MM.1S (cell line): Measurements from ENCODE around the gene CBFA2T3.

Source experiments
- DNase-seq: peaks from one replicate; pipeline ENCODE4 v3.0.0-alpha.2; 2015
- H2AFZ ChIP-seq: fragments of 300-600 bp; sonication (generic); 2 replicates; pipeline ENCODE4 v1.6.0; 2016; ENCODE audit warnings: antibody characterized with exemption, low read length
- H3F3A ChIP-seq: fragments of 300-600 bp; sonication (generic); 2 replicates; pipeline ENCODE4 v1.6.1; 2016; ENCODE audit warnings: mild to moderate bottlenecking, antibody characterized with exemption, low read length, moderate library complexity, mixed read lengths; ENCODE audit not compliant: insufficient read depth
- H3K27ac ChIP-seq: fragments of 300-600 bp; sonication (generic); 2 replicates; pipeline ENCODE4 v1.5.1; 2016; ENCODE audit warnings: mild to moderate bottlenecking, low read length
- H3K27me3 ChIP-seq: fragments of 300-600 bp; sonication (generic); replicated peaks from 2 replicates; pipeline ENCODE4 v1.6.0; 2016; ENCODE audit warnings: low read length; ENCODE audit not compliant: insufficient read depth
- H3K36me3 ChIP-seq: fragments of 300-600 bp; sonication (generic); replicated peaks from 2 replicates; pipeline ENCODE4 v1.6.1; 2016; ENCODE audit warnings: mild to moderate bottlenecking, low read length, mixed read lengths; ENCODE audit not compliant: insufficient read depth
- H3K4me1 ChIP-seq: fragments of 300-600 bp; sonication (generic); 2 replicates; pipeline ENCODE4 v1.6.1; 2016; ENCODE audit warnings: low read length, mixed read lengths
- H3K4me2 ChIP-seq: fragments of 300-600 bp; sonication (generic); 2 replicates; pipeline ENCODE4 v1.6.0; 2016; ENCODE audit warnings: low read depth, low read length
- H3K4me3 ChIP-seq: fragments of 300-600 bp; sonication (generic); 2 replicates; pipeline ENCODE4 v1.5.1; 2016; ENCODE audit warnings: low read length, mixed read lengths
- H3K79me2 ChIP-seq: fragments of 300-600 bp; sonication (generic); 2 replicates; pipeline ENCODE4 v1.6.1; 2016; ENCODE audit warnings: mixed run types, low read length, mixed read lengths
- H3K9ac ChIP-seq: fragments of 300-600 bp; sonication (generic); 2 replicates; pipeline ENCODE4 v1.6.1; 2016; ENCODE audit warnings: low read length, mixed read lengths
- H3K9me2 ChIP-seq: fragments of 300-600 bp; sonication (generic); replicated peaks from 2 replicates; pipeline ENCODE4 v1.6.1; 2016; ENCODE audit warnings: mild to moderate bottlenecking, low read length, mixed read lengths; ENCODE audit not compliant: insufficient read depth
- H3K9me3 ChIP-seq: fragments of 300-600 bp; sonication (generic); replicated peaks from 2 replicates; pipeline ENCODE4 v1.6.1; 2016; ENCODE audit warnings: mild to moderate bottlenecking, low read length, mixed read lengths; ENCODE audit not compliant: insufficient read depth
- H4K20me1 ChIP-seq: fragments of 300-600 bp; sonication (generic); 2 replicates; pipeline ENCODE4 v1.6.1; 2016; ENCODE audit warnings: mild to moderate bottlenecking, low read length, moderate library complexity, mixed read lengths; ENCODE audit not compliant: insufficient read depth
- EZH2 ChIP-seq: fragments of 300-600 bp; sonication (generic); optimal IDR thresholded peaks from 2 replicates; pipeline ENCODE3; 2017; ENCODE audit warnings: low read depth, mild to moderate bottlenecking, antibody characterized with exemption, low read length, mixed read lengths
- EZH2phosphoT487 ChIP-seq: fragments of 300-600 bp; sonication (generic); IDR thresholded peaks from 2 replicates; pipeline ENCODE4 v1.6.1; 2018; ENCODE audit warnings: antibody characterized with exemption, low read length
- TF ChIP-seq, protein P1 (sequence below): fragments of 300-600 bp; sonication (generic); IDR thresholded peaks from 2 replicates; pipeline ENCODE4 v1.5.1; 2016; ENCODE audit warnings: antibody characterized with exemption, low read length, mixed read lengths

CBFA2T3 gene

DNA sequence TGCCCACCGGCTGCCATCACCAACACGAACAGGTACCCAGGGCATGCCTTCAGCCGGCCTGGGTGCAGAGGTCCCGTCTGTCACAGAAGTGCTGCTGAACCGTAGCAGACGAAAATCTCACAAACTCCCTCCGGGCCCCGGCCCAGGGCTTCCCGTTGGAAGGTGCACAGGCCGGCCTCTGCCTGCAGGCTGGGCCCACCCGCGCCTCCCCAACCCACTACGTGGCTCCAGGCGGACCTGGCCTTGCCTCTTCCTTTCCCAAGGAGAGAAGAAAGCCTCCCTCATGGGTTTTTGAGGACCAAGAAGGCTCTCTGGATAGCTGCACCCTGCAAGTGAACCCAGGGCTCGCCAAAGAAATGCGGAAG lies 65.1 kb downstream of the CBFA2T3 start:
- Histone ChIP-seq H3K4me3 (no peak overlapping the region), H3K4me2 (no peak overlapping the region), H3K4me1 (no peaks in the 10 kb centered on the region), H3K9me2 (no peaks in the 10 kb centered on the region), H3K9me3 (no peaks in the 10 kb centered on the region), H3K9ac (no peak overlapping the region), H3K79me2 (peaks cover 78% of the 10 kb centered on the region), H3K27me3 (no peaks in the 10 kb centered on the region), H2AFZ (no peak overlapping the region), H3K27ac (no peak overlapping the region), H3K36me3 (no peaks in the 10 kb centered on the region), H3F3A (no peaks in the 10 kb centered on the region), H4K20me1 (no peaks in the 10 kb centered on the region)
- no peak for TF ChIP-seq EZH2phosphoT487
- DNase-seq, result no peak

DNA sequence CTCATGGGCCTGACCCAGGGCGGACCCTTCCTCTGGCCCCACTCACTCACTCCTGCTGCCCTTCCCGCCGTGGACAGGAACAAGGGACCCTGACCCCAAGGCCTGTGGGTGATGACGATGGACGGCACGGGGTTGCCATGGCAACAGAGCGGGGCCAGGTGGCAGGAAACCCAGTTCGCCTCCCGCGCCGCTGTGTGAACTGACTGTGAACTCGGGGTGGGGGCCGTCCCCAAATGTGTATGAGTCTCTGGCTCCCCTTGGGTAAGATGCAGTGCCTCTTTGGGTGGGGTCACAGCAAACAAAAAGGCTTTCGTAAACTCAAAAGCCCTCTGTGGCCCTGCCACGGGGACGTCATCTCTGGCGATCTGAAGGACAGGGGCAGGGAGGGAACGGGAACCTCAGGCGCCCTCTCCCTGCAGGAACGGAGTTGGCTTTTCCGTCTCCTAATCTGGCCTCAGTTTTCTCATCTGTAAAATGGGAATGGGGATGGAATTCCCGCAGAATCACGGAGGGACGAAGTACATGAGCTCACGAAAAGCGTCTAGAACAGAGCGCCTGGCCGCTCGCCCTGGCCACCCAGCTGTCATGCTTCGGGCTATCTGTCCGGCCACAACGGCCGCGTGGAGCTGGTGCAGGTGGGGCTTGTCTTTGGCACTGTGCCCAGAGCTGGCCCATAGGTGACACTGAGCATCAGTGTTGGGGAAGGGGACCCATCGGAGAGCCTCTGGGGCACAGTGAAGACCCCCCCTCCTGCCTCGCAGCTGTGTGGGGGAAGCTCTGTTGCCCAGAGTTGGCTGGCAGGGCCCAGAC lies 65.7 kb downstream of the CBFA2T3 start:
- peaks cover 83% of the 10 kb centered on the region for H3K79me2 ChIP-seq

DNA sequence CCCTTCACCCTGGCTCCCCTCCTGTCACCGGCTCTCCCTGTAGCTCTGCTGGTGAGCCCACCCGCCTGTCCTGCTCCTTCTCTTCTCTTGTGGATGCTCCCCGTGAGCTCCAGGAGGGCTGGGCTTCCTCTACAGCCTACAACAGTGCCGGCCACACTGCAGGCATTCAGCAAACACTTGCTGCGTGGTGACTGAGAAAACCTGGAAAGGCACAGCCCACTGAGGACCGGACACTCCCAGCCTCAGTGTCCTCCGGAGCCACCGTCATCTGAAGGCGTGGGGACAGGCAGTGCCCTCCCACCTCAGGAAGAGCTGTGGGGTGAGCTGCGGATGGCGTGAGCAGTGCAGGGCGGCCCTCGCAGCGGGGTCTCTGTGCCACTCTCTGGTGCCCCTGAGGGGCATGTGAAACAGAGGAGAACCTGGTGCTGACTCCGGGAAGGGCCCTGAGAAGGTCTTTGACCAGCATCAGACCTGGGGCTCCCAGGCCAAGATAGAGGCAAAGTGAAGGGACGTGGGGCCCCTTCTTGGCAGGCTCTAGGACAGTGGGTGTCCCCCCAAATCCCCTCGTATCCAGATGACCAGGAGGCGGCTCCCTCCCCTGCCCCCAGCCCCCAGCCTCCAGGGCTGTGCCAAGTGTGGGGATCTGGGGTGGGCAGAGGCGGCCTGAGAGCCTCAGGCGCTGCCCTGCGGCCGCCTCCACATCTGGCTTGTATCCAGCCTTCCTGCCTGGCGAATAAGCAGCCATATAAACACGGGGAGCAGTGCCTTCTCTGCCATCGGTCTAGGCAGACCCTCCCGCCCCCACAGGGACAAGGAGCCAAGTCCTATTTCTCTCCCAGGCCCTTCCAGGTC lies 66.5 kb downstream of the CBFA2T3 start:
- Histone ChIP-seq H2AFZ (no peak overlapping the region), H3K27me3 (no peaks in the 10 kb centered on the region), H3K4me3 (no peak overlapping the region), H3K36me3 (no peaks in the 10 kb centered on the region), H3K4me1 (no peaks in the 10 kb centered on the region), H3K9me3 (no peaks in the 10 kb centered on the region), H4K20me1 (no peaks in the 10 kb centered on the region), H3K9ac (no peak overlapping the region), H3F3A (no peaks in the 10 kb centered on the region), H3K79me2 (peaks cover 83% of the 10 kb centered on the region), H3K9me2 (no peaks in the 10 kb centered on the region), H3K4me2 (no peak overlapping the region), H3K27ac (no peak overlapping the region)
- TF ChIP-seq EZH2, result no peak
- TF ChIP-seq, protein P1, sequence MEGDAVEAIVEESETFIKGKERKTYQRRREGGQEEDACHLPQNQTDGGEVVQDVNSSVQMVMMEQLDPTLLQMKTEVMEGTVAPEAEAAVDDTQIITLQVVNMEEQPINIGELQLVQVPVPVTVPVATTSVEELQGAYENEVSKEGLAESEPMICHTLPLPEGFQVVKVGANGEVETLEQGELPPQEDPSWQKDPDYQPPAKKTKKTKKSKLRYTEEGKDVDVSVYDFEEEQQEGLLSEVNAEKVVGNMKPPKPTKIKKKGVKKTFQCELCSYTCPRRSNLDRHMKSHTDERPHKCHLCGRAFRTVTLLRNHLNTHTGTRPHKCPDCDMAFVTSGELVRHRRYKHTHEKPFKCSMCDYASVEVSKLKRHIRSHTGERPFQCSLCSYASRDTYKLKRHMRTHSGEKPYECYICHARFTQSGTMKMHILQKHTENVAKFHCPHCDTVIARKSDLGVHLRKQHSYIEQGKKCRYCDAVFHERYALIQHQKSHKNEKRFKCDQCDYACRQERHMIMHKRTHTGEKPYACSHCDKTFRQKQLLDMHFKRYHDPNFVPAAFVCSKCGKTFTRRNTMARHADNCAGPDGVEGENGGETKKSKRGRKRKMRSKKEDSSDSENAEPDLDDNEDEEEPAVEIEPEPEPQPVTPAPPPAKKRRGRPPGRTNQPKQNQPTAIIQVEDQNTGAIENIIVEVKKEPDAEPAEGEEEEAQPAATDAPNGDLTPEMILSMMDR, result no peak
- no peak for TF ChIP-seq EZH2phosphoT487
- no peak for DNase-seq

More for the DNA sequence above, 65.7 kb downstream of the CBFA2T3 start:
- no peak overlapping the region for H3K4me3 ChIP-seq
- no peak overlapping the region for H2AFZ ChIP-seq
- no peaks in the 10 kb centered on the region for H3F3A ChIP-seq
- no peaks in the 10 kb centered on the region for H3K36me3 ChIP-seq
- no peaks in the 10 kb centered on the region for H3K9me3 ChIP-seq
- H3K4me2 ChIP-seq, result no peak overlapping the region
- TF ChIP-seq, protein P1, result no peak
- TF ChIP-seq EZH2phosphoT487, result no peak
- no peak for TF ChIP-seq EZH2
- no peaks in the 10 kb centered on the region for H4K20me1 ChIP-seq
- H3K27ac ChIP-seq, result no peak overlapping the region
- no peaks in the 10 kb centered on the region for H3K27me3 ChIP-seq
- H3K4me1 ChIP-seq, result no peaks in the 10 kb centered on the region
- no peak for DNase-seq
- H3K9ac ChIP-seq, result no peak overlapping the region
- H3K9me2 ChIP-seq, result no peaks in the 10 kb centered on the region
